ACHN (cell line): ENCODE data around the gene SH2D4B.

ENCODE experiments used
- DNase-seq: peaks from one replicate; pipeline ENCODE4 v3.0.0-alpha.2; 2015
- in situ Hi-C: cut with HindIII; loops from 2 replicates; pipeline ENCODE4 v1.10.0; 2017; ENCODE audit warnings: low sequenced_read_pairs, low pct_ligation_motif_present, low pct_unique_long_range_greater_than_20kb

The SH2D4B gene

GRCh38 chr10:80658068-80658467, 120.4 kb downstream of the SH2D4B start:
- no peak for DNase-seq
- in situ Hi-C loops, result no loop called here

GRCh38 chr10:80659289-80659688, 121.6 kb downstream of the SH2D4B start:
- in situ Hi-C loops, result no loop called here
- DNase-seq, result no peak

DNA sequence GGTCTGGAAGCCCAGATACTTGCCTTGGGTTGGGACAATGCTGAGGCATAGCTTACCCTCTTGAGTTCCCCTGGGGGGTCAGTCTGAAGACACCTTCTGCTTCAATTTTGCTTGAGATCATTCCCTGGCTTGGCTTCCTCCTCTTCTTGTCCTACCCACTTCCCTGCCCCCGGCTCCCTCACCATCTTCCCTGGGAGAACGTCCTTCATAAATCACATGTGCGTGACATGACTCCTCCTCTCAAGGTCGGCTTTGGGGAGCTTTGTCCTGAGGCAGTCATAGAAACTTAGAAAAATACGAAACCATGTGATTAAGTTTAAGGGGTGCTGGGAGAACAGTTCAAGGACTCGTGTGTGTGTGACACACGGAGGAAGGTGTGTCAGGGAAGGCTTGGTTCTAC, 122.6 kb downstream of the SH2D4B start:
- DNase-seq, result no peak
- in situ Hi-C loops, result no loop called here

DNA sequence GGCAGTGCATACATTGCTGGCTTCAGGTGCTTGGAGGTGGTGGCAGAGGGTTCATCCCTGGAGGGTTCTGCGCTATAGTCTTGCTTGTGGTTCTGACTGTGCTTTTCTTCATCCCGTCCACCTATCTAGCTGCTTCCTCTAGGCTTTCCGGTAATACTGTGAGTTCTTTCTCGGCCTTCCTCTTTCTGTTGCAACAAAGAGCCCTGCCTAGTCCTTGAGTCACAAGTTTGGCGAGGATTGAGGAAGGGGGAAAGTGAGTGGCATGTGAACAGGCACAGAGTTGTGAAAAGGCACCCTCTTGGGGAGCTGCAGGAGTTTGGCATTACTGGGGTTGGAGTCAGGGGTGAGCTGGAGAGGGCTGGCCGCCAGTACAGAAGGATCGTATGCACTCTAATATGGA, 123.0 kb downstream of the SH2D4B start:
- DNase-seq, result no peak
- in situ Hi-C loops, result no loop called here

DNA sequence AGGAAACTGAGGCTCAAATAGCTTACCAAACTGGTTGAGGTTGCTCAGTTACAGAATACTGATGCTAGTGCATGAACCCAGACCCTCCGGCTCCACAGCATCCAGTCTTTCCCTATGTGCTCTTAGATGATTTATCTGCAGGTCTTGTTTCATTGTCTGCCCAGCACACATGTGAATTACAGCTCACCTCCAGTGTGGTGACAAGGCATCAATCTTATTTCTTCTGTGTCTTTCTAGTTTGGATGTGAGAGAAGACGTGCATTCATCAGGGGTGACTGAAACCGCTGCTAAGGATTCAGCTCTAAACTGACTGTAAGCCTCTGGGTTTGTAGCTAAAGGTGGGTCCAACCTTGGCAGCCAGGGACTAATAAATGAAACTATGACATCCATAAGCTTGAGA, 123.8 kb downstream of the SH2D4B start:
- no peak for DNase-seq
- in situ Hi-C loops, result no loop called here

DNA sequence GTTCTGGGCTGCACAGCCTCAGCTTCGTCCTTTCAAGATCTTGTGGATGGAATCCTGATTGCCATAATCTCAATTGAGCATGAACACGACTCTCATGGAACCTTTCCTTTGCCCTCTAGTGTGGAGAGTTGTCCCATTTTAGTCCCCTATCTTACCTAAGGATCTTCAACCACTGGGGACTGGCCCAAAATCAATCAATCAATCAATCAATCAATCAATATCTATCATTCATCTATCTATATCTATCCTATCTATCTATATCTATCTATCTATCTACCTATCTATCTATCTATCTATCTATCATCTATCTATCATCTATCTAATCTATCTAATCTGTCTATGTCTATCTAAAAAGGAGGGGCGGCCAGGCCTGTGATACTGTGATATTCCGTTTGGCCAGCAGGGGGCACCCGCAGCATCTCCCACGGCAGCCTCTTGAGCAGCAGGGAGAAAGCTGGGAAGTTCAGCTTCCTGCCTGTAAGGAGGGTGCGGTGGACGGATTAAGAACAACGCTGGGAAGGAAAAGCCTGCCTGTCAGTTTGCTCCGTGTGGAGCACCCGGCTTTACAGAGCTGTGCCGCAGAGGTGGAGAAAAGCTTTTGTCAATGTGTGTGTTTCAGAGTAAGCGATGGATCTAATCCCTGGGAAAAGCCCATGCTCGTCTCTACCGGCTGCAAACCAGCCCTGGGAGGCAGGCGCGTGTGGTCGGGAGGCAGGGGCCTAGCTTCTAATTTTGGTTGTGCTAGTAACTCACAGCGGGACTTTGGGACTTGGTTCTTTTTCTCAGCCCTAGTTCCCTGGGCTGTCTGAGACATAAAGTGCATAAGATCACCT, 124.9 kb downstream of the SH2D4B start:
- in situ Hi-C loops, result no loop called here
- peak; percentile 79 for DNase-seq

DNA sequence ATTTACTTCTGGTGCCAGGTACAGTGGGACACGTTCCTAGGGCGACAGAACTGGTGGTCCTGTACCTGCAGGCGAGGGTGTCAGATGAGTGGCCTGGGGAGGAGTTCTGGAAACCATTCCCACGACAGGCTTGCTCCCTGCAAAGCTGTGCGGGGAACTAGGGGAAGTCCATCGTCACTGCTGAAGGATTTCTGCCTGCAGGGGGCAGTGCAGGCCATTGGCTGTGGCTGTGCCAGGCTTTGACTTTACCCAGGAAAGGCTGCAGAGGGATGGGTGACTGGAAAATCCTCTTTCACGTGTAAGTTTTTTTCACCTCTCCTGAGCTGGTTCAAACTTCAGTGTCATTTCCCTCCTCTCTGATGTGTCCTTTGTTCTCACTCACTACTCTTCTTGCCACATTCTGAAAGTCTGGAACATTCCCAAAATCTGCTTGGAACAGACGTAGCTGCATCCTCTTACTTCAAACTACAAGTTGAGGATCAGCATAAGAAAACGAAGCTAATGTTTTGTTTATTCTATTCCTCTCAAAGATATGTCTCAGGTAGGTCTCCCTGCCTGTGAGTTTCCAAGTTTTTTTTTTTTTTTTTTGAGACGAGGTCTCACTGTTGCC, 126.5 kb downstream of the SH2D4B start:
- in situ Hi-C loops, result no loop called here

GRCh38 chr10:80669485-80669884, 131.8 kb downstream of the SH2D4B start:
- in situ Hi-C loops, result no loop called here
- no peak for DNase-seq

More for the DNA sequence above, 126.5 kb downstream of the SH2D4B start:
- DNase-seq, result peak; percentile 77

- in situ Hi-C loops, result no loop called here
- no peak for DNase-seq
Measured at GRCh38 chr10:80670774-80671173, 133.1 kb downstream of the SH2D4B start.

GRCh38 chr10:80671847-80672246, 134.1 kb downstream of the SH2D4B start:
- no peak for DNase-seq
- in situ Hi-C loops, result no loop called here

GRCh38 chr10:80672613-80673012, 134.9 kb downstream of the SH2D4B start:
- in situ Hi-C loops, result no loop called here
- DNase-seq, result no peak

DNA sequence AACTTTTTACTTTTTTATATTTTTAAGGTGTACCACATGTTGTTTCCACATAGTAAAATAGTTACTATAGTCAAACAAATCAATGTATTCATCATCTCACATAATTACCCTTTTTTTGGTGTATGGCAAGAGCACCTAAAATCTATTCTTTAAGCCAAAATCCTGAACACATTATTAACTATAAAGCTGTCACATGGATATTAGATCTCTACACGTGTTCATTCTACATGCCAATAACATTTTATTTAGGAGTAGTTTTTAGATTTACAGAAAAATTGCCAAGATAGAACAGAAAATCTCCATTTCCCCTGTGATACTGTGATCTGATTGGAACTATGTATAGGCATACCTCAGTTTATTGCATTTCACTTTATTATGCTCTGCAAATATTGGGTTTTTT, 137.1 kb downstream of the SH2D4B start:
- no peak for DNase-seq
- in situ Hi-C loops, result no loop called here

- in situ Hi-C loops, result no loop called here
- no peak for DNase-seq
Measured at GRCh38 chr10:80681142-80681541, 143.4 kb downstream of the SH2D4B start.

DNA sequence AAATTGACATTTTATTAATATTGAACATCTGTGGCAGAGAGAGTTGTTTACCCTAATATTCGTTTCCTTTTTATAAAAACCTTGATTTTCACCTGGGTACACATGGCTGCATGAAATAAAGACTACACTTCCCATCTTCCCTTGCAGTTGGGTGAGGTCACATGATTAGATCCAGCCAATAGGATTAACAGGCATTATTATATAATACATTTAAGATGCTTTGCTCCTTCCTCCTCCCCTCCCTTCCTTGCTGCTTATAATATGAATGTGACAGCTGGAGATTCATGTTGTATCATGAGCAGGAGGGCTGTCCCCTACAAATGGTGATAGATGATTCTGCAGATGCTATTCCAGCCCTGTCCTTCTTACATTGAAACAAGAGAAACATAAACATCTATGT, 146.6 kb downstream of the SH2D4B start:
- DNase-seq, result peak; percentile 23
- in situ Hi-C loops, result no loop called here

- in situ Hi-C loops, result no loop called here
- DNase-seq, result no peak
Measured at GRCh38 chr10:80685355-80685754, 147.7 kb downstream of the SH2D4B start.

DNA sequence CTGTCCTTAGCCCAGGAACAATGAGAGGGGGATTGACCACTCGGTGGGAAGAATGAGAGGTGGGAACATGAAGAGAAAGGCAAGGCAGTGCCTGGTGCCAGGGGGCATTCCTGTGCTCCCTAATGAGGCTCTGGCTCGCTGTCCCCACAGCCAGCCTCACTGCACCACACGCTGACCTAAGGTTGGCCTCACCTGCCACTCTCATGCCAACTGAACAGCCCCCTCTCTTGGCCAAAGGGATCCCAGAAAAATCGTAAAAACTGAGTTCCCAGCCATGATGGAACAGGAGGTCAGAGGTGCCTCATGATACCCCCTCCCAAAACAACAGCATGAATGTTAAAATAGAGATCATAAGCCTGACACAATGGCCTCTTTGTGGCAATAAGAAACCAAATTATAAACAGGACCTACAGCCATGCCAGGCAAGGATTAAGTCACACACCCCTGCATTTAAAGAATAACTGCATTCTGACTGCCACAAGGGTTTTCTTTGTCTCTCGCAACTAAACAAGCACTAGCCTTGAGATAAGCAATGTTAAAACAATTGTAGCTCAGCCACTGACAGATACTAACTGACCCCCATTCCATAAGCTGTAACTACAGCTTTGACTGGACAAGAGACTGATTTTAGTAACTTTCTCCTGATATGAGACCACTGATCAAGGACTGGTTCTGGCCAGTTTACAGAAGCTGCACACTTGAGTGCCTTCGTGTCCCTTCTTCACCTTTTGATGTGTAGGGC, 149.2 kb downstream of the SH2D4B start:
- in situ Hi-C loops, result no loop called here
- no peak for DNase-seq

GRCh38 chr10:80687476-80687789, 149.7 kb downstream of the SH2D4B start:
- no peak for DNase-seq
- in situ Hi-C loops, result no loop called here

DNA sequence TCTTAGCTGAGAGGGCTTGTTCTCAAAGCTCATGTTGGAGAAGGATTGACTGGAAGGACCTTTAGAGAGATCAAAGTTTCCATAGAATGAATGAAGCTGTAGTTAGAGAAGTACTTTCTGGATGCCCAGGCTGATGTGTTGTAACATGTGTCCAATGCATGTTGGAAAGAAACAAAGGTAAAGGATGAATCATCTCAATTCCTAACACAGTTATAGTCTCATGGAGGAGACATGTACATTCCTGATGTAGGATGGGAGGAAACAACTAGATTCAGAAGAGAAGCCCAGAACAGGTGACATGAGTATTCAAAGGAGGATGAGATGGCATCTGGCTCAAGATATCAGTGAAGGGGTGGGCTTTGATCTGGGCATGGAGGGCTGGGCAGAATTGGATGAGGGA, 152.7 kb downstream of the SH2D4B start:
- in situ Hi-C loops, result no loop called here

GRCh38 chr10:80691441-80691840, 153.7 kb downstream of the SH2D4B start:
- in situ Hi-C loops, result no loop called here
- DNase-seq, result no peak

More for the DNA sequence above, 152.7 kb downstream of the SH2D4B start:
- no peak for DNase-seq

- no peak for DNase-seq
- in situ Hi-C loops, result no loop called here
Measured at GRCh38 chr10:80693565-80693964, 155.9 kb downstream of the SH2D4B start.
